Measurements from ENCODE around the gene TPD52L2.
"Not testable (repeated sequence)": the region's sequence is repeated elsewhere in the genome, so short reads cannot be mapped to it uniquely, and the experiment has no call there.

Gene TPD52L2

DNA sequence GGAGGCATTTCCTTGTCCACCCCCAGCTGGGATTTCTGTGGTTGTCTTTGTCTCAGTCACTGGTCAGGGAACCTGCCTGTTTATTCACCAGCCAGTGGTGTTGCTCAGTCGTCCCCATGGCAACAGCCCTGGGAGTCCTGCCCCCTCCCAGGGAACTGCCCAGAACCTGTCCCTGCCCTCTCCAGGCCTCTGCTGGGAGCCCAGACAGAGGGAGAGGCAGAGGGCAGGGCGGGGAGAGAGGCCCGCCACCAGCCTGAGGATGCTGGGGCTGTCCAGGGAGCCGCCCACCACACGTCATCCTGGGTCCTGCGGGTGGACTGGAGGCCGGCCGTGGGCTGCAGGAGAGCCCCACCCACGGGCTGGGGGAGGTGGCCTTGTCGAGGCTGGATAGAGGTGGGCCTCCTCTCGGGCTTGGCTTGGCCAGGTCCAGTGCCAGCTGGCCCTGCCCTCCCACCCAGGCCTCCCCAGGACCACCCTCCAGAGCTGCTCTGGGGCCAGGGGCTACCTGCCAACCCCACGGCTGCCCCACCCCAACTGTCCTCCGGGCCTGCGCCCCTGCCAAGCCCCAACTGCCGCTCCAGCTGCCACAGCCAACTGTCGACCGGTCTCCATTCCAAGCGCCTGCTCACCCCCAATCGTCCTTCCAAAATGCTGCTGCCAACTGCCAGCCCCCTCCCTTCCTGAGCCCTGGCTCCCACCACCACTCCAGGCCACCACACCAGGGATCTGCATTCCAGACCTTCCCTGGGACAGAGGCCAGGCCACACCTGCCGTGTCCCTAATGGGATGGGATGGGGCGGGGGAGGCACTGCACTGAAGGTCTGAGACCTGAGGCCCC, 29.8 kb upstream of the TPD52L2 start:
- no peak for DNase-seq (ENCODE audit: low spot score)

DNA sequence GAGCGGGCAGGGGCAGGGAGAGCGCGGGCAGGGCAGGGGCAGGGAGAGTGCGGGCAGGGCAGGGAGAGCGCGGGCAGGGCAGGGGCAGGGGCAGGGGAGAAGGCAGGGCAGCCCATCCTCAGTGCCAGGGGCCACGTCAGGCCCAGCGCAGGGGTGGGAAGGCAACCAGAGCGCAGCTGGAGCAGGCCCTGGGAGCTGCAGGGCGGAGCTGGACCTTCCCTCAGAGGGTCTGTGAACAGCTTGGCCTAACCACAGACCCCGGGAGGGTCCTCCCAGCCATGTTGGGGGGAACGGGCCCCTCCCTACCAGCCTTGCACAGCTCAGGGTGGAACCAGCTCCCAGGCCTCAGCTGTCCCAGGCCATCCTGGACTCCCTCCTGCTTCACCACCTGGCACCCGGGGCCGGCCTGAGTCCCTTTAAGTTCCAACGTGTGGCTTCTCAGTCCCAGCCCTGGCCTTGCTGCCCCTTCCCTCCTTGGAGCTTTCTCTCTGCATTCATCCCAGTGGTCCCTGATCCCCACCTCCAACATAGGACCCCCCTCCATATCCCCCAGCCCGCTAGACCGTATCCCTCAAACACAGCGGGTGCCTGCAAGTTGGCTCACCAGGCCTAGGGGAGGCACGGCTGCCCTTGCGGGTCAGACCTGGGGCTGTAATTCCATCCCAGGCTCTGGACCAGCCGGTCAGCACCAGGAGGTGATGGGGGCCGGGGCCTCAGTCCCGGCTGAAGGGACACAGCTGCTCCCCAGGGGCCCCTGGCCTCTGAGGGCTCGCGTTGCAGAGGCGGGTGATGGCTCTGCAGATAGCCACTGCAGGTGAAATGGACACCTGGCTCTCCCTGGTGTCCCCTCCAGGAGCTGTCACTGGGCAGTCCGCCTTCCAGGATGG, 28.4 kb upstream of the TPD52L2 start:
- DNase-seq (ENCODE audit: low spot score), result no peak

DNA sequence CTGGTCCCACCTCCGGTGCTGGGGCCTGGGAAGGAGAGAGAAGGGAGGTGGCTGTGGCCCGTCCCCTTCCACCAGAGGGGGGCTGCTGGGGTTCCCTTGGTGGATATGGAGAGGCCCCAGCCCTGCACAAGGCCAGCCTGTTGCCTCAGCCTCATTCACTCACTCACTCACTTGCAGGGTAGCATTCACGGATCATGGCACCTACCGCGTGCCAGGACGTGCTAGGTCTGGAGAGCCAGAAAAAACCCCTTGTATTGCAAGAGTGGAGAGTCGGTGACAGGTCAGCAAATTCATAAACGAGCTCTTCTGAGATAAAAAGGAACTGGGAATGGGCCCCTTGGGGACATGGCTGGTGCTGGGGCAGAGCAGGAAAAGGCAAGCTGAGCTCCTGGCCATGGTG, 27.6 kb upstream of the TPD52L2 start:
- DNase-seq (ENCODE audit: low spot score), result no peak

DNA sequence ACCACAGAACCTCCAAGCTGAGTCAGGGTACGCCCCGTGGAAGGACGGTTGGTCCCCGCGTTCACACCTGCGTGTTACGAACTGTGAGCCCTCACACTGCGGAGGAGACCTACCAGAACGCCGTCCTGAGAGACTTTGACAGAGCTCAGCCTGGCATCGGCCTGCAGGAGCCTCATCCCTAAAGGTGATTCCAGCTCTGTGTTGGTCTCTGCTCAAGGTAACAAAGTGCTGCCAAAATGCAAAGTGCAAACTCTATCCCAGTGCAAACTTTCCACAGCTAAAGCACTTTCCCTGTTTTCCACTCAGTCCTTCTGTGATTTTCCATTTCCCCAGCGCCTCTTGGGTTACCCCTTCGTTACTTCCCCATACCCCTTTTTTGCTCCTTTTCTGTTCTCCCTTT, 25.4 kb upstream of the TPD52L2 start:
- no peak for DNase-seq (ENCODE audit: low spot score)

DNA sequence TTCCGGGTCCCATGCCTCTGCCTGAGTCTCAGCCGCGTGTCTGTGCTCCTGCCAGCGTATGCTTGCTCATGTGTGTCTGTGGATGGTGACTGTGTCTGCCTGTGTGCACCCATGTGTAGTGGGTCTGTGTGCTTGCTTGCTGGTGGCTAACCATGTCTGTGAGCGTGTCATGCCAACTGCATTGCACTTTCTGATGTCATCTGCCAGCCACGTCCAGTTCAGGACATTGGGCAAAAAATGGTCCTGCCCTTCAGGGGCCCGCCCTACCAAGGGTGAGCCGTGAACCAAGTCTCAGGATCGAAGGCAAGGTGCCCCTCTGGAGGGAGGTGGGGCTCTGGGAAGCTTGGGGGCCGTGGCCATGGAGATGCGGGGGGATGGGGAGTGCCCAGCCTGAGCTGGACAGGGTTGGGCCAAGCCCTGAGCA, 24.7 kb upstream of the TPD52L2 start:
- no peak for DNase-seq (ENCODE audit: low spot score)

DNA sequence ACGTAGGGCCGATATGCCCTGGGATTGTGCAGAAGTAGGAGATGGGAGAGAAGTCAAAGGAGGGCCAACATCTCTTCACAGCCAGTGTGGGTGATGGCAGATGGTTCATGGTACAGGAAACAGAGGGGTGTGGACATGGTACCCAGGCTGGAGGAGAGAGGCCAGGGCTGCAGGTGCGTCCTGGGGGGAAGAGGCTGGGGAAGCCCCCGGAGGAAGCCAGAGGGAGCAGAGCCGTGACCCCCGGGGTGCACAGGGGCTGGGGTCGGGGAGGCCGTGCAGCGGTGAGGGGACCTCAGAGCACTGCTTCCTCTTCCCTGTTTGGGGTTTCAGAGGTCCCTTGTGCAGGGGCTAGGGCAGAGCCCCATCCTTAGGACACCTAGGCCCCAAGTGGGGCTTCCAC, 22.8 kb upstream of the TPD52L2 start:
- no peak for DNase-seq (ENCODE audit: low spot score)

DNA sequence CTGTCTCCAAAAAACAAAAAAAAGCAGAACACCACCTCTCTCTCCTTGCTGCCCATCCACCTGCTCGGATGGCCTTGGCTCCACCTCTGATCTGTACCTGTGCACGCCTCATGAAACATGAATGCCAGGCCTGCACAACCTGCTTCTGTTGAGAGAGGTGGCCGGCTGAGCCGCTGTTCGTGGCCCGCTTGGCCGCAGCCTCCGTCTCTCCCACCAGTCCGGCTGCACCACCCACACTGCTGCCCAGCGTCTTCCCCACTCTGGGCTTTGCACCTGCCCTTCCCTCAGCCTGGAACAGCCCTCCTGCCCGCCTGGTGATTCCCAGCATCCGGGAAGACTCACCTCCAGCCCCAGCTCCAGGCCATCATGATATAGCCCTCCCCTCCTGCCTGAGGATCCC, 21.8 kb upstream of the TPD52L2 start:
- no peak for DNase-seq (ENCODE audit: low spot score)

DNA sequence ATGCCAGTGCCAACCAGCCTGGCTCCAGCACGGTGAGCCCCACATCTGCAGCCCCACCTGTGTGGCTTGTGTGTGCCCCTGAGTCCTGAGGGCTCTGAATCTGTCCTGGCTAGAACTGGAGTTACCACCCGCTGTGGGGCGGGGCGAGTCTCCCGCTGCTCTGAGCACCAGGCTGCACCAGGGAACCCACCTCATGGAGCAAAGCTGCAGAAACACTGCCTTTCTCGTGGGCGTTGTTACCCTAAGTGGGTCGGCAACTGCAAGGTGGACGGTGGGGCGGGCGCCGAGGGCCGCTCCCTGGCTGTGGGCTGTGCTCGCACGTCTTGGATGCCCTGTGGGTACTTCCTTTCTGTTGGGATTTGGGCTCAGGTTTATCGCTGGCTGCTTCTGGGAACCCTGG, 21.3 kb upstream of the TPD52L2 start:
- no peak for DNase-seq (ENCODE audit: low spot score)

DNA sequence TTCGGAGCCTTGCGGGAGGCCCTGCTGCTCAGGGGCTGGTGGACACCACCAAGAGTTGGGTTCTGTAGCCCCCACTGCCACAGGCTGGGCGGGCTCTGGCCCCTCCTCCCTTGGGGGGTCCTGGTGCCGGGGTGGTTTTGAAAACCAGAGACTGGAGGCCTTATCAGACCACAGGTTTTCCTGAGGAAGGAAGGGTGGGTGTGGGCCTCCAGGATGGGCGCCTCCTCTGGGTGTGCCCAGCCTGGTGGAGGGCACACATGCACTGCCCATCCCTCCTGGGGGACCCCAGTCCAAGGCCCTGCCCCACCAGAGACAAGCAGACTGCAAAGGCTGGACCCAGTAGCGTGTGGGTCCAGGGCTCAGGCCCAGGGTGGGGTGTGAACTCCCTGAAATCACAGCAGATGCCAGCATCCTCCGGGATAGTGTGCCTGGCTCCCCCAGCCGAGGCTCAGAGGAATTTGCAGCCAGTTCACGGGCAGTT, 20.5 kb upstream of the TPD52L2 start:
- no peak for DNase-seq (ENCODE audit: low spot score)

DNA sequence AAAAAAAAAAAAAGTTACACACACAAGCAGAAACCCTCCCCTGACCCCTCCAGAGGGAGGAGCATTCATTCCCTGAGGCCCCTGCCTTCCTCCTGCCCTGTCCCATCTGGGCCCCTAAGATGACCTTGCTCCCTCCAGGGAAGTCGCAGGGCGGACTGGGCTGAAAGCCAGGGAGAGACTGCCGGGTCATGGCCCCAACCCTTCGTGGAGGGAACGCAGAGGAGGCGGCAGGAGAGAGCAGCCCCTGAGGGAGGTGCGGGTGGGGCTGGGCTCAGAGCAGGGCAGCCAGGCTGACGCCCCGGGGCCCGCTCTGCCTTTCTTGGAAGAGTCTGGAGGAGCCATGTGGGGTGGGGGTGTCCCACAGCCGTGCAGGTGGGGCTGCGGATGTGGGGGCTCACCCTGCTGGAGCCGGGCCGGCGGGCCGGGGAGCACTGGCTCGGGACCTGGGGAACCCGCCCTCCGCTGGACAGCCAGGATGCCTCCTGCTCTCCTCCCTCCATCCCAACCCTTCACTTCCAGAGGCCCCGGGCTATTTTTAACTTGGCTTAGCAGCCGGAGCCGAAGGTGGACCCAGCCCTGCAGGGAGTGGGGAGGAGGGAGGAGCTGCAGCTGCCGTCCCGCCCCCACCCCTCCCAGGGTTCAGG, 18.8 kb upstream of the TPD52L2 start:
- DNase-seq (ENCODE audit: low spot score), result no peak

DNA sequence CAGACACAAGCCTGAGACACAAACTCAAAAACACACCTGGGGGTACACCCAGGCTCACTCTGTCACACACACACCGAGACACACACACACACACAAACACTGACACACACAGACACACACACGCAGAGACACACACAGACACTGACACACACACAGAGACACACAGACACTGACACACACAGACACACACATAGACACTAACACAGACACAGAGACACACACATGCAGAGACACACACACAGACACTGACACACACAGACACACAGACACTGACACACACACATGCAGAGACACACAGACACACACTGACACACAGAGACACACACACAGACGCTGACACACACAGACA, 18.2 kb upstream of the TPD52L2 start:
- DNase-seq (ENCODE audit: low spot score), result no peak

DNA sequence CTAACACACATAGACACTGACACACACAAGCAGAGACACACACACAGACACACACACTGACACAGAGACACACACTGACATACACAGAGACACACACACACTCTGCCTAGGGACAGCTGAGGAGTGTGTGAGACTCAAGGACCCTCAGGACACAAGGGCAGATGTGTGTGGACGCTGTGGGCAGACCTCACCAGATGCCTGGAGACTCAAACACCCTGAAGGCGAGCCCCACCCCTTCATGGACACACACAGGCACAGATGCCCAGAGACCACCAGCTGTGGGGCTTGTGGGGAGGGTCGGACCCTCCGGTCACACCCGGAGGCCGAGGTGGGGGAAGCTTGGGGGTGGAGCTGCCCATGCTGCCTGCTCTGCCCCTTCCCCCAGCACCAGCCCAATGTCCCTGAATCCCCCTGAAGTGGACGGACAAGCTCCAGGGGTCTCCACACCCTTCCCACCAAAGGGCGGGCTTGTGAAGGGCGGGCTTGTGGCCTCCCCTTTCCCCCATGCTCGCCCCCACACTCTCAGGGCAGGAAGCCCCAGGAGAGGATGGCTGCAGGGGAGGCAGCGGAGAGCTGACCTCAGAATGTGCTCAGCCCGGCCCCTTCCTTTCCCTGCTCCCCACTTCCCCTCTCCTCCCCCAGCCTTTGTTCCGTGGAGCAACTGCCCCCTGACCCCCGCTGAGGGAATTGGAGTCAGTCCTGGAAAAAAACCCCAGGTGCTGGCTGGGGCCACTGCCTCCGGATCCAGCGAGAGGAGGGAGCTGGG, 17.6 kb upstream of the TPD52L2 start:
- no peak for DNase-seq (ENCODE audit: low spot score)

DNA sequence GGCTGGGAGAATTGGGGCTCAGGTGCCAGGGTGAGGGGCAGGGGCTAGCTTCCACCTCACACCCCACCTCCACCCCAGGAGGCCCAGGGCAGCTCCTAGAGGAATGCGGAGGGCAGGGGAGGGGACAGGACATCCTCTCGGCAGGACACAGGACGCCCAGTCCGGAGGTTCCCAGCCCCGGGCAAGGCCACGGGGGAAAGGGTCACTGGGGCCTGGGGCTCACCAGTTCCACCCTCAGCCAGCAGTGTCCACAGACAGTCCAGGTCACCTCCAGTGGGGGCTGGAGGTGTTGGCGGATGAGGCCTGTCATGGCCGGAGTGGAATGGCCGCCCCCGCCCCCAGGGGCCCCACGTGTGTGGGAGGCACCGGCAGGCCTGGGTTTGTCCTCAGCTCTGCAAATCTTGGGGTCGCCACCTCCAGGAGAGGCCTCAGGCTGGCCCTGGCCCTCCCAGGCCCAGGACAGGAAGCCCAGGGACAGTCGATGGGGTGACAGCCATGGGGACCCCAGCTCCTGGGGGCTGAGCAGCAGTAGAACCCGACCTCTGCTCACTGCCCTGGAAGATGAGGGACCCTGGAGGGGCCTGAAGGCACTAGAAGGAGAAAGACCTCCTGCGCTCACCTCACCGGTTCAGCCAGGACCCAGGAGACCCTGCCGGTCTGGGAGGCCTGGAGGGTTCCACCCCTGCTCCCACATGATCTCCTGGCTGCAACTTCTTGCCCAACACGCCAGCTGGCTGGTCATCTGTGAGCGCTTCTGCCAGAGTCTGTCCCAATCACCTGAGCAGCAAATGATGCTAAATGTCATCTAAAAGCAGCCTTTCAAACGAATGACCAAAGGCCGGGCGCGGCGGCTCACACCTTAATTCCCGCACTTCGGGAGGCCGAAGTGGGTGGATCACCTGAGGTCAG, 16.8 kb upstream of the TPD52L2 start:
- no peak for DNase-seq (ENCODE audit: low spot score)

DNA sequence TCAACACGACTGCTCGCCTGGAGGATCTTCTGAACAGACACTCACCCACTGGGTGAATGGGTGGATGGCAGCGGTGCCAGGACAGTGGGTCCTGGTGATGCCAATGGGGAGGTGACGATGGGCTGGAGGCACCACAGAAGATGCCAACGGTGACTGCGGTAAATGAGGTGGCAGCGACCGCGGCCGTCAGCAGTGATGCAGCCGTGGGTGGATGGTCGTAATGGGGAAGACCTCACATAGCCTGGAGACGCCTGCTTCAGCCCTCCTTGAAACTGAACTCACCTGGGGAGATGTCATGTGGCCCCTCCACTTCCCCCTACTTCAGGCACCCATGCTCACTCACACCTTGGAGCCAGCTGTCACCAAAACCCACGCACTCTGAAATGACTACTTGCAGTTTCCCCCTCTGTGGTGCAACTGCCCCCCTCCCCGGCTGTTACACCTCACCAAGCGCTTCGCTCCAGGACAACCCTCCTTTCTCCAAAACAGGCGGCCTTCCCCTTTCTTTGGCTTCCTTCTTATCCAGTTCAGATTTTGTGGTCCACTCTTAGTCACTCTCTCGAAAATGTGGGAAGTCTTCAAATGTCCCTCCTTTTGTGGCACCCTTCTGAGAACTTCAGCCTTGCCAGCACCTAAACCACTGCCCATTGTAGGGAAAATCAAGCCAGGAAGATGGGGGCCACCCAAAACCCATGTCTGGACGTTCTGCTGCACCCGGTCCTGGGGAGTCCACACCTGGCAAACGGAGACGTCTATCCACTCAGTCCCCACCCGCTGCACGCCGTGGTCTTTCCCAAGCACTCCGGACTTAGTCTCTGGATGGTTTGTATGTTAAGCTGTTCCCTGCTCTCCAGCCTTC, 14.2 kb upstream of the TPD52L2 start:
- DNase-seq (ENCODE audit: low spot score), result no peak

DNA sequence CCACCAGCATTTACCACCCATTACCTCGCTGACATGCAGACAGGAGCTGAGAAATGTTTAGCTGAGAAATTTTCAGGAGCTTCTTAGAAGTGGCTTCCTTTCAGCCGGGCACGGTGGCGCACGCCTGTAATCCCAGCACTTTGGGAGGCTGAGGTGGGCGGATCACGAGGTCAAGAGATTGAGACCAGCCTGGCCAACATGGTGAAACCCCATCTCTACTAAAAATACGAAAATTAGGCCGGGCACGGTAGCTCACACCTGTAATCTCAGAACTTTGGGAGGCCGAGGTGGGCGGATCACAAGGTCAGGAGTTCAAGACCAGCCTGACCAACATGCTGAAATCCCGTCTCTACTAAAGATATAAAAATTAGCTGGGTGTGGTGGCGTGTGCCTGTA, 13.5 kb upstream of the TPD52L2 start:
- not testable (repeated sequence) for DNase-seq (ENCODE audit: low spot score)

DNA sequence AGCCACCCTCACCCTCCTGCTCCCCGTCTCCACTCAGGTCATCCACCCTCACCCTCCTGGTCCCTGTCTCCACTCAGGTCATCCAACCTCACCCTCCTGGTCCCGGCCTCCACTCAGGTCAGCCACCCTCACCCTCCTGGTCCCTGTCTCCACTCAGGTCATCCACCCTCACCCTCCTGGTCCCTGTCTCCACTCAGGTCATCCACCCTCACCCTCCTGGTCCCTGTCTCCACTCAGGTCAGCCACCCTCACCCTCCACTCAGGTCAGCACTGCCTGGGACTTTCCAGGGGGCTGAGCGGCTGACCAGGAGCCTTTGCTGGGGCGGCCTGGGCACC, 11.4 kb upstream of the TPD52L2 start:
- not testable (repeated sequence) for DNase-seq (ENCODE audit: low spot score)

DNA sequence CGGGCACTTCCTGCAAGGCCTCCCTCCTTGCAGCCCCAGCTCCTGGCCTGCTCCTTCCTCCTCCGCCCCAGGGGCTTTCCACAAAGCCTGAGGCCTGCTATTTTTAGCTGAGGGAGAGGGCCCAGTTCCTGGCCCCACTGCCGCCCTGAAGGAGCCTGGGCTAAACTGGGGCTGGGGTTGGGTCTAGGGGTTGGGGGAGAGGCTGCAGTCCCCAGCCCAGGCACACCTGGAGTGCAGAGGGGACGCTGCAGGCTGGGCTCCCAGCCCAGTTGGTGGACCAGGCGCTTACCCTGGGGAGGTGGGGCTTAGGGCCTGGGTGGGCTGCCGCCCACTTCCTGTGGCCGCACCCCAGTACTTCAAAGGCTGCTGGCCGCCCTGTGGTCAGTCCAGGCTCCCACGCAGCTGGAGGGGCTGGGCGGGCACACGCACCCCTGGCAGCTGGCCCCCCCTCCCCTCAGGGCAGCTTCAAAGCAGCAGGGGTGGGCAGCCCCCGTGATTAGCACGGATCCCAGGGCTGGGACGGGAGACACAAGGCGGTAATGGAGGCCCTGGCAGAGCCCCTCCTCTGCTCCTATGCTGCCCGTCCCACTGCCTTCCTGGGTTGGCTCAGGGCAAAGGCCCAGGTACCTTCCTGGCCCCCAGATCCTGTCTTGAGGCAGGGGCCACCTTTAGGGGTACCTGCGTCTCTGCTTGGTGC, 10.9 kb upstream of the TPD52L2 start:
- DNase-seq (ENCODE audit: low spot score), result no peak

DNA sequence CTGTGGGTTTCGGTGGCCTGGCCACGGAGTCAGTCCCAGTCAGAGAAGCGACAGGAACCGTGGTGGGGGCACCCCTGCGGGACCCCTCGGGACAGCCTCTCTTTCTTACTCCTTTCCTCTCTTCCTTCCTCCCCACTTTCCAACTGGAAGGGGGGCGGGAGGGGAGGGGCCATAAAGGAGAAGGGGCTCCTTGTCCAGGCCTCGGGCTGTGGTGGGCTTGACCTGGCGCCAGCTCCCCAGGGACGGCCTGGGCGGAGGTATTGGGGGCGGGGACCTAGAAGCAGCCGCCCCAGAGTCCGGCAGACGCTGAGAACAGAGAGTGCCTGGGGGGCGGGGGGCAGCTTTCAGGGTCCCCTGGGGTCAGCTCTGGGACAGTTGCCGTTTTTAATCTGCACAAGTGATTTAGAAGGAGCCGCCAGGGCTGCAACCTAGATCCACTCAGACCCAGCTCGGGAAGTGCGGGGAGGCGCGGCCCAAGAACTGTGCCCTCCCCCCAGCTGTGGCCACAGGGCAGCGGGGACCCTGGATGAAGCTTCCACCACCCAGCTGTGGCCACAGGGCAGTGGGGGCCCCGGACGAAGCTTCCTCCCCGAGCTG, 10.2 kb upstream of the TPD52L2 start:
- no peak for DNase-seq (ENCODE audit: low spot score)
